GM19438 (cell line): ENCODE data around the gene VWA5A.

Source experiments
- ATAC-seq: cut with Tn5 transposase; IDR thresholded peaks from one replicate; pipeline ENCODE4 v1.9.1; 2021; ENCODE audit warnings: low read depth; ENCODE audit not compliant: unreplicated experiment

The VWA5A gene, protein sequence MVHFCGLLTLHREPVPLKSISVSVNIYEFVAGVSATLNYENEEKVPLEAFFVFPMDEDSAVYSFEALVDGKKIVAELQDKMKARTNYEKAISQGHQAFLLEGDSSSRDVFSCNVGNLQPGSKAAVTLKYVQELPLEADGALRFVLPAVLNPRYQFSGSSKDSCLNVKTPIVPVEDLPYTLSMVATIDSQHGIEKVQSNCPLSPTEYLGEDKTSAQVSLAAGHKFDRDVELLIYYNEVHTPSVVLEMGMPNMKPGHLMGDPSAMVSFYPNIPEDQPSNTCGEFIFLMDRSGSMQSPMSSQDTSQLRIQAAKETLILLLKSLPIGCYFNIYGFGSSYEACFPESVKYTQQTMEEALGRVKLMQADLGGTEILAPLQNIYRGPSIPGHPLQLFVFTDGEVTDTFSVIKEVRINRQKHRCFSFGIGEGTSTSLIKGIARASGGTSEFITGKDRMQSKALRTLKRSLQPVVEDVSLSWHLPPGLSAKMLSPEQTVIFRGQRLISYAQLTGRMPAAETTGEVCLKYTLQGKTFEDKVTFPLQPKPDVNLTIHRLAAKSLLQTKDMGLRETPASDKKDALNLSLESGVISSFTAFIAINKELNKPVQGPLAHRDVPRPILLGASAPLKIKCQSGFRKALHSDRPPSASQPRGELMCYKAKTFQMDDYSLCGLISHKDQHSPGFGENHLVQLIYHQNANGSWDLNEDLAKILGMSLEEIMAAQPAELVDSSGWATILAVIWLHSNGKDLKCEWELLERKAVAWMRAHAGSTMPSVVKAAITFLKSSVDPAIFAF

DNA sequence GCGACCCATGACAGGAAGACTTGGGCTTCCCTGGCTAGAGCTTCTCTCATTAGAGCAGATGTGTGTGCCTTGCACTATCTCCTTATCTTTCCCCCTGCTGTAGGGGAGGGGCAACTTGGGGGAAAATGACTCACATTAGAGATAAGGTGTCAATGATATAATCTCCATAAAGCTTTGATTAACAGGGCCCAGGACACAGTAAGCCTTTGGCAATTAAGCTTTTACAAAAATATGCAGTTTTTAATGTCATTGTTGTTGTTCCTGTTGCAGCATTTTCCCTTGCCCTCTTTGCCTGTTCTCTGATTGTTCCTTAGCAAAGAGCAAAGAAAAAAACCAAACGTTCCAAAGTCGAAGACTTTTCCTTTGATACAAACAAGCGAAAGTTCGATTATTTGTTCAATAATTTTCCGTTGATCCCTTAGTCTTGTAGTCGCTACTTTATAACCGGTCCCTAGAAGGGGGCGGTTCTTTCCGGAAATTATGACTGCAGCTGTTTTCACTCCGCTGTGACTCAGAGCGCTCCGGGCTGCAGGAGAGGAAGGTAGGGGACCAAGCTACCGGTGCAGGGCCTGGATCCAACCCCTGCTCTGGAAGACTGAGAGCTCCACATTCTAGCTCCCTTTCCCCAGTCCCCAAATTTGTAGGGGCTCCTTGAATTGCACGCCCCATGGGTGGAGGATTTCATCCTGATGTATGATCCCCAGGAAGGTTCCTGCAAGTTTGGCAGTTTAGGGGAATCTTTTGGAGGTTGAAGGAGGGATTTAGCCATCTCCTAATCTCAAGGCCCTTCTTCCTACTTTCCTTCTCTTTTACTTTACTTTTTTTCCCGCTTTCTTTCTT, at the start of gene VWA5A:
VWA5A (plus strand) TSS at position 509 of the 840 bp plus-strand sequence. CDS start 2,062 bp downstream, outside the sequence.
- ATAC-seq = peak; percentile 99

- no peak for ATAC-seq
These were observed 46.6 kb upstream of the VWA5A start for GRCh38 chr11:124068601-124069110.

DNA sequence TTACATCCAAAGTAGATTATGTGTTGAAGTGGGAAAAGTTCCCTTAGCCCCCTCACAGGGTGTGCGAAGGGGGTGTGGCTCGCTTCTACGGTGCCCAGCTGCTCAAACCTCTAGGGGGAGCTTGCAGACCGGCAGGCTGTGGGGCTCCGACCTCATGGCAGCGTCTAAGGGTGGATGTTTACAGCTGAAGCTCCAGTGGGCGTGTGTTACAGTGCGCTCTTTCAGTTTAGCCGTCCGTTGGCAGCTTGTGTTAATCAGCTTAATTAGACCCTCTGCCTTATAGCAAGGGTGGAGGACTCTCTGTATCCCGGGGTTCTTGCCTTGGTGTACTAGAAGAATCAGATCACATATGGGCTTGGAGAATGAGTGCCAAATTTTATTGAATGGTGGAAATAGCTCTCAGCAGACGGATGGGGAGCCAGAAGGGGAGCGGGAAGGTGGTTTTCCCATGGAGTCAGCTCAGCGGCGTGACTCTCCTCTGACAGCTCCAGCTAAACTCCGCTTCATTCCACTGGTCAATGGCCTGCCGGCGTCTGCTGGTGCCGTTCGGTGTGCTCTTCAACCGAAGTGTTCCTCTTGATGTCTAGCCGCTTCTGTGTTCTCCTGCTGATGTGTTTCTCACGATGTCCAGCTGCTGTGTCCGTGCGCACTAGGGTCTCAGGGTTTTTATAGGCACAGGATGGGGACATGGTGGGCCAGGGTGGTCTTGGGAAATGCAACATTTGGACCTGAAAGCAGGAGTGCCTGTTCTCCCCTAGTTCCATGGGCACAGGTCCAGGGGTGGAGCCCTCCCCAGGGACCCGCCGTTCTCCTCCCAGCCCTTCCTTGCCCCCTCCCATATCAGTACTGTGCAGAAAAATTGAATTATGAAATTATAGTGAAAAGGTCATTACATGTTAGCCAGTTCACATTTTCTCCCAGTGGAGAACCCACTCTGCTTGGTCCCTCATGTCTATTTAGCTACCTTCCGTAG, 45.5 kb upstream of the VWA5A start:
- ATAC-seq = peak; percentile 78

- ATAC-seq = peak; percentile 80
These were observed 44.2 kb upstream of the VWA5A start for GRCh38 chr11:124070915-124071622.

GRCh38 chr11:124071623-124071948, 43.7 kb upstream of the VWA5A start:
- no peak for ATAC-seq

DNA sequence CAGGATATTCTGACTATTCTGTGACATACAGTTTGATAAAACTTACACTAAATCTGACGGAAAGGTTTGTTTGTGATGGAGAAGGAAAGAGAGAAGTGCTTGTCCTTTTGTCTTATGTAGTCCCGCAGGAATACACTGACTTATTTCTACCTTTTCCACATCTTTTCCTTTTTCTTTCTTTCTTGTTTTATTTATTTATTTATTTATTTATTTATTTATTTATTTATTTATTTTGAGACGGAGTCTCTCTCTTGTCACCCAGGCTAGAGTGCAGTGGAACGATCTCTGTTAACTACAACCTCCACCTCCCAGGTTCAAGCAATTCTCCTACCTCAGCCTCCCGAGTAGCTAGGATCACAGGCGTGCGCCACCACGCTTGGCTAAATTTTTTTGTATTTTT, 43.1 kb upstream of the VWA5A start:
- no peak for ATAC-seq

- no peak for ATAC-seq
These were observed 40.7 kb upstream of the VWA5A start for GRCh38 chr11:124074554-124074953.

DNA sequence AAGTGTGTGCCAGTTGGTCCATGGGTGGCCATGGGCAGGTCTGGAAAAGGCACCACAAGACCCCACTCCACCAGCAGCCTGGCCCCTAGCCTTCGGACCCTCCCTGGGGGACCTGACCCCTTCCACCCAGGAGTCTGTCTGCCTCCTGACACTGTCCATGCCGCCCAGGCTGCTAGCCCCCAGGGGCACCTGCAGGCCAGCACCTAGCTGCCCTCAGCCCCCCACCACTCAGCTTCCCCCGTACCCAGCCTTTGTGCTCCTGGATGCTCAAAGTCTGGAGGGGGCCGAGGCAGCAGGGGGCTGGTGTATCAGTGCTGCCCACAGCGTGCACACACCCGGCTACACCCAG, 39.8 kb upstream of the VWA5A start:
- no peak for ATAC-seq

- ATAC-seq = peak; percentile 46
These were observed 39.2 kb upstream of the VWA5A start for GRCh38 chr11:124075841-124076651.

DNA sequence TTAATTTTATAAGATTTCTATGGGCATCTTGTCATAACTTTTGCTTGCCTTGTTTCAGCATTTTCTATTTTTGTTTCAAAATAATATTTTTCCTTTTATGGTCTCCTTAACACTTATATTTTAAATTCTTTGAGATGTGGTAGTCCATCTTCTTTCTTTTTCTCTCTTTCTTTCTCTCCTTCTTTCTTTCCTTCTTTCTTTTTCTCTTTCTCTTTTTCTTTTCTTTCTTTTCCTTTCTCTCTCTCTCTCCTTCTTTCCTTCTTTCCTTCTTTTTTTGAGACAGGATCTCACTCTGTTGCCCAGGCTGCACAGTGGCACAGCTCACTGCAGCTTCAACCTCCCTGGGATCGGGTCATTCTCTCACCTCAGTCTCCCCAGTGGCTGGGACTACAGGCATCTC, 38.0 kb upstream of the VWA5A start:
- ATAC-seq = no peak

DNA sequence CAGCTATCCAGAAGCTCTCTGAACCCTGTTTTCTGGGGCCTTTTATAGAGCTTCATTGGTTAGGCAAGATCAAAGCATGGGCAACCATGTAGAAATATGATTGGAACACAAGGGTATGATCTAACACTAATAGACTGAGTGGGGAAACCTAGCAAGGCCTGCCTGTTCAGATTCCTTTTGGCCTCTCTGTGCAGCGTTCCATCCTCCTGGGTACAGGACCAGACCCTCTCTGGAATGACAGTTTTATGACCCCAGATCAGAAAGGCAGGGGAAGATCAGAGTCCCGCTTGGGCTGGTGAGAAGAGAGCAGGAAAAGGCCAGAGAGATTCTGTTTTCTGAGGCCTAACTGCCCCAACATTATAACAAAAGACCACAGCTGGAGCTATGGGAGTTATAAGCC, 36.7 kb upstream of the VWA5A start:
- ATAC-seq = no peak

- no peak for ATAC-seq
These were observed 35.5 kb upstream of the VWA5A start for GRCh38 chr11:124079631-124080326.

DNA sequence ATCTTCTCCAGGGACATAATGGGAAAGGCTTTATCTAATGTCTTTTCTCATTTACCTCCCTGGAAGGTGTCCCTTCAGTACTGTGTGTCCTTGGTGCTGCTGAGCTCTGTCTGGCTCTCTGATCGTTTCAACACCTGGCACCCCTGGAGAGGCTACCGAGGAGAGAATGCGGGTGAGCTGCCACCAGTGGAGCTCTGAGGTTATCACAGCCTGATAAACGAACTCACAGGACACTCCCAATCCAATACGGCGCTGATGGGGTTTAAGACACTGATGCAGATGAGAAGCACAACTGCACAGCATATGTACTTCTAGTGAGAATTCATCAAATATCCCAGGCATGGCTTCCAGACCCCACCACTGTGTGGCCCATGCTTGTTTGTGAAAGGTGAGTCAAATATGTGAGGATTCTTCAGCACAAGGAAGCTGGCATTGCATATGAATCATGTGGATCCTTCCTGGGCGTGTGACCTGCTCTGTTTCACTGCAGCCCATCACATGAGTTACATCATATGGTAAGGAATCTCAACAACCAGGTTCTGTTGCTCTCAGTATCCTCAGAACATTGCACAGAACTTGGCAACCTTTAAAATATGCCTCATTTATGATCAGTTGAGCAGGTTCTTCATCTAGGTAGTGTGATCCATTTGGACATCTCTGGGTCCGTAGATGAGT, 34.8 kb upstream of the VWA5A start:
- ATAC-seq = no peak

- no peak for ATAC-seq
These were observed 33.8 kb upstream of the VWA5A start for GRCh38 chr11:124081483-124081882.

DNA sequence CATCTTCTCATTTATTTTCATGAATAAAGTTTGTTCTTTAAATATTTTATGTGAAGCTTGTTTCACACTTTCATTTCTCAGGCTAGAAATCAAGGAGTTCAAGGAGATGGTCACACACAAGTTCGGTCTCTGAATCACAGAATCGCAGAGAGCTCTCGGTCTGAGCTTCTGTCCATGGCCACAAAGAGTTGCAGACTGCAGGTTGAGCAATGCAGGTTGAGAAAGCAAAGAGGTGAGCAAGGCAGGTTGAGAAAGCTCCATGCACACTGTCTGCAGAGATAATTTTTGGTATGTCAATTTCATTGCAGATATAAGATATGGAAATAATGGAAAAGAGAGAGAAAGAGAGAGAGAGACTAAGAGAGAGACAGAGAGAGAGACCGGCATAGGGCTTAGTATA, 32.9 kb upstream of the VWA5A start:
- no peak for ATAC-seq

- ATAC-seq = no peak
These were observed 29.7 kb upstream of the VWA5A start for GRCh38 chr11:124085583-124085982.
